ENCODE data around the gene TSGA10IP. TPM values are rescaled to one million over a fixed set of nuclear protein-coding genes. Genes with fewer than 3 reads are reported as not detected.

Gene TSGA10IP
- total and polyA plus RNA-seq, 2 experiments from 2014 or later: 1.6 to 2.0 TPM

DNA sequence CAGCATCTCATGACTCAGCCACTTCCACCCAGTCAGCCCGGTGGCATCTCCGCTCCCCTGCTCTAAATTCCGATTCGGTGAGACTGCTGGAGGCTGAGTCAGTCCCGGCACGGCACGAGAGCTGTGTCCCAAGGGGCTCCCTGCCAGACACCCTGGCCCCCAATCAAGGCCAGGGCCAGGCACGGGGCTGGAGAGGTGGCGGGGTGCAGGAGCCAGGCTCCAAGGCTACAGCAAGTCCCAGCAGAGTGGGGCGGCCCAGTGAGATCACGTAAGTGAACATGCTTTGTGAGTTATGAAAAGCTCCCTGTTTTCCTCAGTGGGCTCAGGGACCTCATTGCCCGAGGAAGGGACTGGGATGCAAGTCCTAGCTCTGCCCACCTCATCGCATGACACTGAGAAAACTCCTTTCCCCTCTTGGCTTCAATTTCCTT lies 29.4 kb upstream of the TSGA10IP start:
- DNase-seq (ENCODE audit: low spot score) (peak; percentile 44), ATAC-seq (no peak)
- H2AFZ ChIP-seq: no peak overlapping the region
- Mint-ChIP-seq H3K27me3 (ENCODE audit: insufficient read depth, low read depth, poor library complexity) (peaks cover 23% of the 10 kb centered on the region), H3K4me3 (no peak overlapping the region), H3K36me3 (ENCODE audit: low read depth) (peaks cover 3% of the 10 kb centered on the region; the same call in 1 of the 3 replicates), H3K27ac (no peak overlapping the region), H3K9me3 (no peaks in the 10 kb centered on the region), H3K4me1 (peaks cover 10% of the 10 kb centered on the region)
- peaks cover 7% of the 10 kb centered on the region for H3K79me2 ChIP-seq (replicated peaks; ENCODE audit: insufficient read depth)
- H3F3A ChIP-seq (replicated peaks; ENCODE audit: low read depth): 0 out of 2 replicates have a peak, but pooled peaks cover 6% of the 10 kb centered on the region
- H3K27me3 ChIP-seq (ENCODE audit: insufficient read depth): no peaks in the 10 kb centered on the region
- TF ChIP-seq ZNF114 (CRISPR knock-in tag; IDR thresholded peaks at IDR 0.05): no peak
- H3K4me1 ChIP-seq (ENCODE audit: insufficient read depth): peaks cover 10% of the 10 kb centered on the region
- no peaks in the 10 kb centered on the region for H3K9me2 ChIP-seq (ENCODE audit: insufficient read depth)
- H4K20me1 ChIP-seq (replicated peaks; ENCODE audit: insufficient read depth): no peaks in the 10 kb centered on the region
- H3K36me3 ChIP-seq (ENCODE audit: insufficient read depth): no peaks in the 10 kb centered on the region
- H3K4me2 ChIP-seq: no peak overlapping the region
- H3K4me3 ChIP-seq: no peak overlapping the region
- H3K27ac ChIP-seq (ENCODE audit: low read depth): no peak overlapping the region

DNA sequence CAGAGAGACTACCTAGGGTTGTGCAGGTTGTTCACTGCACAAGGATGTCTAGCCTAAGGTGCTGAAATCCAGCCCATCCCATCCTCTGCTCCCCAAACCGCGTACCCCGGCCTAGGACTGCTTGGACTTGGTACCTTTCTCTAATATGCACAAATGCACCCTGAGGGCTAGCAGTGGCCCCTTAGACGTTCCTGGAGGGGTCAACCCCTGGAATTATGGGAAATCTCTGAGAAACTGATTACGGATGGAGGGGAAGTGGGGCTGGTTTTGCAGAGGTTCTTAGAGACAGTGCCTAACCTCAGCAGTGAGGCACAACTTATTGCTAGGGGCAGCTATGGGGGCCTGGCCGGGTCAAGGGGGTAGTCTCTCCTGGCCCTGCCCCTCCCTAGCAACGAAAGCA lies 28.9 kb upstream of the TSGA10IP start:
- no peak for DNase-seq (ENCODE audit: low spot score)
- H3K79me2 ChIP-seq (replicated peaks; ENCODE audit: insufficient read depth): peaks cover 7% of the 10 kb centered on the region
- TF ChIP-seq, protein P1, sequence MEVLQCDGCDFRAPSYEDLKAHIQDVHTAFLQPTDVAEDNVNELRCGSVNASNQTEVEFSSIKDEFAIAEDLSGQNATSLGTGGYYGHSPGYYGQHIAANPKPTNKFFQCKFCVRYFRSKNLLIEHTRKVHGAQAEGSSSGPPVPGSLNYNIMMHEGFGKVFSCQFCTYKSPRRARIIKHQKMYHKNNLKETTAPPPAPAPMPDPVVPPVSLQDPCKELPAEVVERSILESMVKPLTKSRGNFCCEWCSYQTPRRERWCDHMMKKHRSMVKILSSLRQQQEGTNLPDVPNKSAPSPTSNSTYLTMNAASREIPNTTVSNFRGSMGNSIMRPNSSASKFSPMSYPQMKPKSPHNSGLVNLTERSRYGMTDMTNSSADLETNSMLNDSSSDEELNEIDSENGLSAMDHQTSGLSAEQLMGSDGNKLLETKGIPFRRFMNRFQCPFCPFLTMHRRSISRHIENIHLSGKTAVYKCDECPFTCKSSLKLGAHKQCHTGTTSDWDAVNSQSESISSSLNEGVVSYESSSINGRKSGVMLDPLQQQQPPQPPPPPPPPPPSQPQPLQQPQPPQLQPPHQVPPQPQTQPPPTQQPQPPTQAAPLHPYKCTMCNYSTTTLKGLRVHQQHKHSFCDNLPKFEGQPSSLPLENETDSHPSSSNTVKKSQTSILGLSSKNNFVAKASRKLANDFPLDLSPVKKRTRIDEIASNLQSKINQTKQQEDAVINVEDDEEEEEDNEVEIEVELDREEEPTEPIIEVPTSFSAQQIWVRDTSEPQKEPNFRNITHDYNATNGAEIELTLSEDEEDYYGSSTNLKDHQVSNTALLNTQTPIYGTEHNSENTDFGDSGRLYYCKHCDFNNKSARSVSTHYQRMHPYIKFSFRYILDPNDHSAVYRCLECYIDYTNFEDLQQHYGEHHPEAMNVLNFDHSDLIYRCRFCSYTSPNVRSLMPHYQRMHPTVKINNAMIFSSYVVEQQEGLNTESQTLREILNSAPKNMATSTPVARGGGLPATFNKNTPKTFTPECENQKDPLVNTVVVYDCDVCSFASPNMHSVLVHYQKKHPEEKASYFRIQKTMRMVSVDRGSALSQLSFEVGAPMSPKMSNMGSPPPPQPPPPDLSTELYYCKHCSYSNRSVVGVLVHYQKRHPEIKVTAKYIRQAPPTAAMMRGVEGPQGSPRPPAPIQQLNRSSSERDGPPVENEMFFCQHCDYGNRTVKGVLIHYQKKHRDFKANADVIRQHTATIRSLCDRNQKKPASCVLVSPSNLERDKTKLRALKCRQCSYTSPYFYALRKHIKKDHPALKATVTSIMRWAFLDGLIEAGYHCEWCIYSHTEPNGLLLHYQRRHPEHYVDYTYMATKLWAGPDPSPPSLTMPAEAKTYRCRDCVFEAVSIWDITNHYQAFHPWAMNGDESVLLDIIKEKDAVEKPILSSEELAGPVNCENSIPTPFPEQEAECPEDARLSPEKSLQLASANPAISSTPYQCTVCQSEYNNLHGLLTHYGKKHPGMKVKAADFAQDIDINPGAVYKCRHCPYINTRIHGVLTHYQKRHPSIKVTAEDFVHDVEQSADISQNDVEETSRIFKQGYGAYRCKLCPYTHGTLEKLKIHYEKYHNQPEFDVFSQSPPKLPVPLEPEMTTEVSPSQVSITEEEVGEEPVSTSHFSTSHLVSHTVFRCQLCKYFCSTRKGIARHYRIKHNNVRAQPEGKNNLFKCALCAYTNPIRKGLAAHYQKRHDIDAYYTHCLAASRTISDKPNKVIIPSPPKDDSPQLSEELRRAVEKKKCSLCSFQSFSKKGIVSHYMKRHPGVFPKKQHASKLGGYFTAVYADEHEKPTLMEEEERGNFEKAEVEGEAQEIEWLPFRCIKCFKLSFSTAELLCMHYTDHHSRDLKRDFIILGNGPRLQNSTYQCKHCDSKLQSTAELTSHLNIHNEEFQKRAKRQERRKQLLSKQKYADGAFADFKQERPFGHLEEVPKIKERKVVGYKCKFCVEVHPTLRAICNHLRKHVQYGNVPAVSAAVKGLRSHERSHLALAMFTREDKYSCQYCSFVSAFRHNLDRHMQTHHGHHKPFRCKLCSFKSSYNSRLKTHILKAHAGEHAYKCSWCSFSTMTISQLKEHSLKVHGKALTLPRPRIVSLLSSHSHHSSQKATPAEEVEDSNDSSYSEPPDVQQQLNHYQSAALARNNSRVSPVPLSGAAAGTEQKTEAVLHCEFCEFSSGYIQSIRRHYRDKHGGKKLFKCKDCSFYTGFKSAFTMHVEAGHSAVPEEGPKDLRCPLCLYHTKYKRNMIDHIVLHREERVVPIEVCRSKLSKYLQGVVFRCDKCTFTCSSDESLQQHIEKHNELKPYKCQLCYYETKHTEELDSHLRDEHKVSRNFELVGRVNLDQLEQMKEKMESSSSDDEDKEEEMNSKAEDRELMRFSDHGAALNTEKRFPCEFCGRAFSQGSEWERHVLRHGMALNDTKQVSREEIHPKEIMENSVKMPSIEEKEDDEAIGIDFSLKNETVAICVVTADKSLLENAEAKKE (CRISPR knock-in tag; IDR thresholded peaks at IDR 0.05): no peak
- TF ChIP-seq NANOG (IDR thresholded peaks at IDR 0.05; ENCODE audit: borderline replicate concordance) (no peak), ZNF114 (CRISPR knock-in tag; IDR thresholded peaks at IDR 0.05) (no peak), ZNF331 (CRISPR knock-in tag; IDR thresholded peaks at IDR 0.05; ENCODE audit: low read depth) (no peak), POLR2AphosphoS5 (IDR thresholded peaks at IDR 0.05; ENCODE audit: low read depth) (no peak), CREB1 (CRISPR knock-in tag; IDR thresholded peaks at IDR 0.05; ENCODE audit: low read depth) (no peak)
- TF ChIP-seq, protein P2, sequence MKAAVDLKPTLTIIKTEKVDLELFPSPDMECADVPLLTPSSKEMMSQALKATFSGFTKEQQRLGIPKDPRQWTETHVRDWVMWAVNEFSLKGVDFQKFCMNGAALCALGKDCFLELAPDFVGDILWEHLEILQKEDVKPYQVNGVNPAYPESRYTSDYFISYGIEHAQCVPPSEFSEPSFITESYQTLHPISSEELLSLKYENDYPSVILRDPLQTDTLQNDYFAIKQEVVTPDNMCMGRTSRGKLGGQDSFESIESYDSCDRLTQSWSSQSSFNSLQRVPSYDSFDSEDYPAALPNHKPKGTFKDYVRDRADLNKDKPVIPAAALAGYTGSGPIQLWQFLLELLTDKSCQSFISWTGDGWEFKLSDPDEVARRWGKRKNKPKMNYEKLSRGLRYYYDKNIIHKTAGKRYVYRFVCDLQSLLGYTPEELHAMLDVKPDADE (IDR thresholded peaks at IDR 0.05): no peak
- TF ChIP-seq, protein P3, sequence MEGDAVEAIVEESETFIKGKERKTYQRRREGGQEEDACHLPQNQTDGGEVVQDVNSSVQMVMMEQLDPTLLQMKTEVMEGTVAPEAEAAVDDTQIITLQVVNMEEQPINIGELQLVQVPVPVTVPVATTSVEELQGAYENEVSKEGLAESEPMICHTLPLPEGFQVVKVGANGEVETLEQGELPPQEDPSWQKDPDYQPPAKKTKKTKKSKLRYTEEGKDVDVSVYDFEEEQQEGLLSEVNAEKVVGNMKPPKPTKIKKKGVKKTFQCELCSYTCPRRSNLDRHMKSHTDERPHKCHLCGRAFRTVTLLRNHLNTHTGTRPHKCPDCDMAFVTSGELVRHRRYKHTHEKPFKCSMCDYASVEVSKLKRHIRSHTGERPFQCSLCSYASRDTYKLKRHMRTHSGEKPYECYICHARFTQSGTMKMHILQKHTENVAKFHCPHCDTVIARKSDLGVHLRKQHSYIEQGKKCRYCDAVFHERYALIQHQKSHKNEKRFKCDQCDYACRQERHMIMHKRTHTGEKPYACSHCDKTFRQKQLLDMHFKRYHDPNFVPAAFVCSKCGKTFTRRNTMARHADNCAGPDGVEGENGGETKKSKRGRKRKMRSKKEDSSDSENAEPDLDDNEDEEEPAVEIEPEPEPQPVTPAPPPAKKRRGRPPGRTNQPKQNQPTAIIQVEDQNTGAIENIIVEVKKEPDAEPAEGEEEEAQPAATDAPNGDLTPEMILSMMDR (conservative IDR thresholded peaks at IDR 0.05; ENCODE audit: low read depth in 2 of 2): no peak
- TF ChIP-seq, protein P4, sequence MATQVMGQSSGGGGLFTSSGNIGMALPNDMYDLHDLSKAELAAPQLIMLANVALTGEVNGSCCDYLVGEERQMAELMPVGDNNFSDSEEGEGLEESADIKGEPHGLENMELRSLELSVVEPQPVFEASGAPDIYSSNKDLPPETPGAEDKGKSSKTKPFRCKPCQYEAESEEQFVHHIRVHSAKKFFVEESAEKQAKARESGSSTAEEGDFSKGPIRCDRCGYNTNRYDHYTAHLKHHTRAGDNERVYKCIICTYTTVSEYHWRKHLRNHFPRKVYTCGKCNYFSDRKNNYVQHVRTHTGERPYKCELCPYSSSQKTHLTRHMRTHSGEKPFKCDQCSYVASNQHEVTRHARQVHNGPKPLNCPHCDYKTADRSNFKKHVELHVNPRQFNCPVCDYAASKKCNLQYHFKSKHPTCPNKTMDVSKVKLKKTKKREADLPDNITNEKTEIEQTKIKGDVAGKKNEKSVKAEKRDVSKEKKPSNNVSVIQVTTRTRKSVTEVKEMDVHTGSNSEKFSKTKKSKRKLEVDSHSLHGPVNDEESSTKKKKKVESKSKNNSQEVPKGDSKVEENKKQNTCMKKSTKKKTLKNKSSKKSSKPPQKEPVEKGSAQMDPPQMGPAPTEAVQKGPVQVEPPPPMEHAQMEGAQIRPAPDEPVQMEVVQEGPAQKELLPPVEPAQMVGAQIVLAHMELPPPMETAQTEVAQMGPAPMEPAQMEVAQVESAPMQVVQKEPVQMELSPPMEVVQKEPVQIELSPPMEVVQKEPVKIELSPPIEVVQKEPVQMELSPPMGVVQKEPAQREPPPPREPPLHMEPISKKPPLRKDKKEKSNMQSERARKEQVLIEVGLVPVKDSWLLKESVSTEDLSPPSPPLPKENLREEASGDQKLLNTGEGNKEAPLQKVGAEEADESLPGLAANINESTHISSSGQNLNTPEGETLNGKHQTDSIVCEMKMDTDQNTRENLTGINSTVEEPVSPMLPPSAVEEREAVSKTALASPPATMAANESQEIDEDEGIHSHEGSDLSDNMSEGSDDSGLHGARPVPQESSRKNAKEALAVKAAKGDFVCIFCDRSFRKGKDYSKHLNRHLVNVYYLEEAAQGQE (IDR thresholded peaks at IDR 0.05; ENCODE audit: unreplicated experiment): no peak

More for the DNA sequence above, 28.9 kb upstream of the TSGA10IP start:
- peaks cover 10% of the 10 kb centered on the region for H3K4me1 ChIP-seq (ENCODE audit: insufficient read depth)
- no peaks in the 10 kb centered on the region for H3K9me3 Mint-ChIP-seq
- H3K4me2 ChIP-seq: no peak overlapping the region
- peaks cover 23% of the 10 kb centered on the region for H3K27me3 Mint-ChIP-seq (ENCODE audit: insufficient read depth, low read depth, poor library complexity)
- H3K36me3 ChIP-seq (ENCODE audit: insufficient read depth): no peaks in the 10 kb centered on the region
- H3K27ac ChIP-seq (ENCODE audit: low read depth): no peak overlapping the region
- H3K4me1 Mint-ChIP-seq: peaks cover 10% of the 10 kb centered on the region
- H3K4me3 Mint-ChIP-seq: peak overlapping the region; percentile 42; the same call in 1 of the 3 replicates
- no peaks in the 10 kb centered on the region for H4K20me1 ChIP-seq (replicated peaks; ENCODE audit: insufficient read depth)
- peaks cover 3% of the 10 kb centered on the region; the same call in 1 of the 3 replicates for H3K36me3 Mint-ChIP-seq (ENCODE audit: low read depth)
- 0 out of 2 replicates have a peak, but pooled peaks cover 6% of the 10 kb centered on the region for H3F3A ChIP-seq (replicated peaks; ENCODE audit: low read depth)
- H3K27me3 ChIP-seq (ENCODE audit: insufficient read depth): no peaks in the 10 kb centered on the region
- no peaks in the 10 kb centered on the region for H3K9me2 ChIP-seq (ENCODE audit: insufficient read depth)
- H3K27ac Mint-ChIP-seq: no peak overlapping the region
- H3K4me3 ChIP-seq: no peak overlapping the region
- no peak overlapping the region for H2AFZ ChIP-seq
- ATAC-seq: no peak
